Measurements from ENCODE around the gene L3MBTL4.

The L3MBTL4 gene

DNA sequence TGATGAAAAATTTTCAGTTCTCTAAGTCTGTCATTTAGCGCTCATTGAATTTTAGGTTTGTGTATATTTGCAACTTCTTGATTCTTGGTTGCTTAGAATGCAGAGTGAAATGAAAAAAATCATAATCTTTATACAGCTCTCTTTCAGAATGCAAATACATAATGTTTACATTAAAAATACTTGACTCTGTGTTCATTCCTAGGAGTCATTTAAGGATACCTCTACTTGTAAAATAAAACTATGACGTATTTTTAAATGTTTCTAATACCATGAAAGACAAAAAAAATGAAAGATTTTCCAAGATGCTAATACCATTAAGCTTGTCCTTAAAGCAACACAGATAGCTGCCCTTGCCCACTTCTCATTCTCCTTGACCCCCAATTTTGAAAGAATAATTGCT lies 259.0 kb downstream of the L3MBTL4 start:
- Histone ChIP-seq H2BK12ac (ENCODE audit: low read length in 2 of 2) (no peak overlapping the region), H2BK15ac (ENCODE audit: low read depth, poor library complexity, severe bottlenecking) (no peak overlapping the region), H3K27ac (ENCODE audit: low read length, poor library complexity, severe bottlenecking) (no peak overlapping the region), H2AK5ac (ENCODE audit: low read length, severe bottlenecking) (no peak overlapping the region), H4K8ac (ENCODE audit: low read length) (no peak overlapping the region), H3K4me2 (ENCODE audit: low read length, poor library complexity, severe bottlenecking) (no peak overlapping the region), H3K4ac (ENCODE audit: low read depth in 1 of 2, low read length in 2 of 2) (no peak overlapping the region), H2BK120ac (ENCODE audit: low read depth, low read length) (no peak overlapping the region), H3K79me1 (replicated peaks; ENCODE audit: low read length, poor library complexity, severe bottlenecking) (no peaks in the 10 kb centered on the region), H3K9ac (ENCODE audit: low read length) (no peak overlapping the region), H2BK5ac (ENCODE audit: low read depth, low read length, poor library complexity, severe bottlenecking) (no peak overlapping the region), H3K9me3 (ENCODE audit: control insufficient read depth, low read length) (no peaks in the 10 kb centered on the region), H2AFZ (ENCODE audit: low read depth, low read length) (no peak overlapping the region), H4K91ac (ENCODE audit: low read length) (no peak overlapping the region), H3K4me3 (ENCODE audit: insufficient read depth in 1 of 2, low read depth in 1 of 2, low read length in 2 of 2) (no peak overlapping the region), H3K36me3 (ENCODE audit: control insufficient read depth in 1 of 2, insufficient read depth in 2 of 2, low read depth in 1 of 2, low read length in 2 of 2) (no peaks in the 10 kb centered on the region), H3K4me1 (ENCODE audit: control insufficient read depth, insufficient read depth, low read depth, low read length) (no peaks in the 10 kb centered on the region), H3K23ac (ENCODE audit: low read length in 2 of 2) (no peak overlapping the region), H3K18ac (ENCODE audit: low read depth in 1 of 2, low read length in 2 of 2) (no peak overlapping the region), H3K27me3 (ENCODE audit: control insufficient read depth in 1 of 2, insufficient read depth in 1 of 2, low read length in 2 of 2) (no peaks in the 10 kb centered on the region), H3K14ac (ENCODE audit: low read length in 2 of 2) (no peak overlapping the region)
- no peak for DNase-seq
- 83% methylated on average over 1 of the region's 2 CpGs for WGBS

DNA sequence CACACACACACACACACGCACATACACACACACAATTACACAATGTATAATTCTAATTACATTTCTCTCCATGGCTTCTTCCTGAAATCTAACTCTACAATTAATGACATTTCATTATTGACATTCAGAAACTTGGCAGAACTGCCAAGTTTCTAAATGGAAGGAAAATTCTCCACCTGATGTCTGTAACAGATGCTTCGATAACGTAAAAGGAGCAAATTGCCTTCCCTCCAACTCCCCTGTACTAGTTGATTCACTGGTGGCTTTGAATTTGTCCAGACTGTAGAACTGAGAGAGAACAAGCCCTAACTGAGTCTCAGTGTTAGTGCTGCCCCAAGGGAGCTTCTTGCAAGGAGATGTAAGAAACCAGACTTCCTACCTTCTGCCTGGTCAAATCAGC lies 264.3 kb downstream of the L3MBTL4 start:
- H3K27me3 ChIP-seq (ENCODE audit: control insufficient read depth in 1 of 2, insufficient read depth in 1 of 2, low read length in 2 of 2), result no peaks in the 10 kb centered on the region
- no peak overlapping the region for H3K23ac ChIP-seq (ENCODE audit: low read length in 2 of 2)
- H4K8ac ChIP-seq (ENCODE audit: low read length), result no peak overlapping the region

DNA sequence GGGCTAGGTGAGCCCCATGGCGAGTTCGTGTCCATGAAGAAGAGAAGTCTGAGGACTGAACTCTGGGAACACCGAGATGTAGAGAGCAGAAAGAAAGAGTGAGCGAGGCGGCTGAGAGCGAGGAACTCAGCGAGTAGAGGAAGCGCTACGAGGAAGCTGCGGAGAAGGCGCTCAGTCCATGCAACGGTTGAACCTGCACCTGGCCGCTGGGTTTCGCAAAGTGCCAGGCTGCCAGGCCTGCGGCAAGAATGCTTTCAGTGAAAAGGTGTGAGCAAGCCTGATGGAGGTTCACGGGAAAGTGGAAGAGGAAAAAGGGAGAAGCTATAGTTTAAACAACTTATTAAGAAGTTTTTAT lies 268.4 kb downstream of the L3MBTL4 start:
- Histone ChIP-seq H2AFZ (ENCODE audit: low read depth, low read length) (no peak overlapping the region), H2BK15ac (ENCODE audit: low read depth, poor library complexity, severe bottlenecking) (no peak overlapping the region)
- 90% methylated on average over 15 of the region's 16 CpGs for WGBS

More for the DNA sequence above, 264.3 kb downstream of the L3MBTL4 start:
- Histone ChIP-seq H2AK5ac (ENCODE audit: low read length, severe bottlenecking) (no peak overlapping the region), H3K27ac (ENCODE audit: low read length, poor library complexity, severe bottlenecking) (no peak overlapping the region), H4K91ac (ENCODE audit: low read length) (no peak overlapping the region), H3K14ac (ENCODE audit: low read length in 2 of 2) (no peak overlapping the region), H3K9ac (ENCODE audit: low read length) (no peak overlapping the region), H2BK120ac (ENCODE audit: low read depth, low read length) (no peak overlapping the region), H3K36me3 (ENCODE audit: control insufficient read depth in 1 of 2, insufficient read depth in 2 of 2, low read depth in 1 of 2, low read length in 2 of 2) (no peaks in the 10 kb centered on the region), H3K79me1 (replicated peaks; ENCODE audit: low read length, poor library complexity, severe bottlenecking) (no peaks in the 10 kb centered on the region), H2BK5ac (ENCODE audit: low read depth, low read length, poor library complexity, severe bottlenecking) (no peak overlapping the region), H3K18ac (ENCODE audit: low read depth in 1 of 2, low read length in 2 of 2) (no peak overlapping the region), H3K4ac (ENCODE audit: low read depth in 1 of 2, low read length in 2 of 2) (no peak overlapping the region), H2BK12ac (ENCODE audit: low read length in 2 of 2) (no peak overlapping the region), H2AFZ (ENCODE audit: low read depth, low read length) (no peak overlapping the region), H3K4me1 (ENCODE audit: control insufficient read depth, insufficient read depth, low read depth, low read length) (no peaks in the 10 kb centered on the region), H3K4me3 (ENCODE audit: insufficient read depth in 1 of 2, low read depth in 1 of 2, low read length in 2 of 2) (no peak overlapping the region), H3K4me2 (ENCODE audit: low read length, poor library complexity, severe bottlenecking) (no peak overlapping the region), H2BK15ac (ENCODE audit: low read depth, poor library complexity, severe bottlenecking) (no peak overlapping the region), H3K9me3 (ENCODE audit: control insufficient read depth, low read length) (no peaks in the 10 kb centered on the region)
- 75% methylated on average over 3 of the region's 3 CpGs for WGBS
- no peak for DNase-seq

DNA sequence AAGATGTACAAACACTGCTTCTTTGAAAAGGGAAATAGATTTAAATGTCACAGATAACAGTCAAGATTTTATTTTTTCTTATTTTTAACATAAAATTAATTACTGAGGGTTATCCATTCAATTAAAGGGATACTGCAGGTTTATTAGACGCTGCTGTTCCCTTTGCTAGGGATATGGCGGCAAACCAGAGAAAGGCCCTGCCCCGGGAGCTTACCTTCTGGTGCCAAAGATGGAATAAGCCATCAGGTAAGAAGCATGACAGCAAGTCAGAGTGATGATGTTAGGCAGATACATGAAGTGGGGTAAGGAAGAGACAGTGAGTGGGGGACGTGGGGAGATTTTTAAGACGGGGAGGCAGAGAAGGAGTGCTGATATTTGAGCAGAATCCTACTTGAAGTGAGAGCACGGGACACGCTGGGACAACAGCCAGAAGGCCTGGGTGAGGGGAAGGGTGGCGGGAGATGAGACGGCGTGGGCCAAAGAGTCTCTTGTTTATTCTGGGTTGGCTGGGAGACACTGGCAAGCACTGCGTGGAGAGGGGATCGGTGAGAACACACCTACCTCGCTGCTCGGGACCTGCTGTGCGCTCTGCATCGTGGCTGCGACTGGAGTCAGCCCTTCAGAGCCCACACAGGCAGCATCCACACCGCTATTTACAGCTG lies 268.9 kb downstream of the L3MBTL4 start:
- no peak overlapping the region for H2AFZ ChIP-seq (ENCODE audit: low read depth, low read length)
- H2BK15ac ChIP-seq (ENCODE audit: low read depth, poor library complexity, severe bottlenecking), result no peak overlapping the region
- no peak for DNase-seq
- H2BK120ac ChIP-seq (ENCODE audit: low read depth, low read length), result no peak overlapping the region
- no peaks in the 10 kb centered on the region for H3K4me1 ChIP-seq (ENCODE audit: control insufficient read depth, insufficient read depth, low read depth, low read length)
- H3K4me2 ChIP-seq (ENCODE audit: low read length, poor library complexity, severe bottlenecking), result no peak overlapping the region
- H3K18ac ChIP-seq (ENCODE audit: low read depth in 1 of 2, low read length in 2 of 2), result no peak overlapping the region
- H3K27ac ChIP-seq (ENCODE audit: low read length, poor library complexity, severe bottlenecking), result no peak overlapping the region
- H3K79me1 ChIP-seq (replicated peaks; ENCODE audit: low read length, poor library complexity, severe bottlenecking), result no peaks in the 10 kb centered on the region
- H3K27me3 ChIP-seq (ENCODE audit: control insufficient read depth in 1 of 2, insufficient read depth in 1 of 2, low read length in 2 of 2), result no peaks in the 10 kb centered on the region
- no peak overlapping the region for H3K9ac ChIP-seq (ENCODE audit: low read length)
- no peak overlapping the region for H2AK5ac ChIP-seq (ENCODE audit: low read length, severe bottlenecking)
- H2BK12ac ChIP-seq (ENCODE audit: low read length in 2 of 2), result no peak overlapping the region
- H4K8ac ChIP-seq (ENCODE audit: low read length), result no peak overlapping the region
- no peak overlapping the region for H3K4me3 ChIP-seq (ENCODE audit: insufficient read depth in 1 of 2, low read depth in 1 of 2, low read length in 2 of 2)
- no peak overlapping the region for H3K14ac ChIP-seq (ENCODE audit: low read length in 2 of 2)
- no peak overlapping the region for H3K23ac ChIP-seq (ENCODE audit: low read length in 2 of 2)
- 80% methylated on average over 18 of the region's 18 CpGs for WGBS
- H4K91ac ChIP-seq (ENCODE audit: low read length), result no peak overlapping the region
- no peaks in the 10 kb centered on the region for H3K36me3 ChIP-seq (ENCODE audit: control insufficient read depth in 1 of 2, insufficient read depth in 2 of 2, low read depth in 1 of 2, low read length in 2 of 2)
- H3K4ac ChIP-seq (ENCODE audit: low read depth in 1 of 2, low read length in 2 of 2), result no peak overlapping the region
- no peak overlapping the region for H2BK5ac ChIP-seq (ENCODE audit: low read depth, low read length, poor library complexity, severe bottlenecking)
- no peaks in the 10 kb centered on the region for H3K9me3 ChIP-seq (ENCODE audit: control insufficient read depth, low read length)

More for the DNA sequence above, 268.4 kb downstream of the L3MBTL4 start:
- no peak overlapping the region for H3K27ac ChIP-seq (ENCODE audit: low read length, poor library complexity, severe bottlenecking)
- no peak overlapping the region for H3K9ac ChIP-seq (ENCODE audit: low read length)
- H3K14ac ChIP-seq (ENCODE audit: low read length in 2 of 2), result no peak overlapping the region
- no peak overlapping the region for H3K4me3 ChIP-seq (ENCODE audit: insufficient read depth in 1 of 2, low read depth in 1 of 2, low read length in 2 of 2)
- H3K9me3 ChIP-seq (ENCODE audit: control insufficient read depth, low read length), result no peaks in the 10 kb centered on the region
- H2BK5ac ChIP-seq (ENCODE audit: low read depth, low read length, poor library complexity, severe bottlenecking), result no peak overlapping the region
- no peak overlapping the region for H4K8ac ChIP-seq (ENCODE audit: low read length)
- no peaks in the 10 kb centered on the region for H3K27me3 ChIP-seq (ENCODE audit: control insufficient read depth in 1 of 2, insufficient read depth in 1 of 2, low read length in 2 of 2)
- no peak overlapping the region for H4K91ac ChIP-seq (ENCODE audit: low read length)
- H3K4me2 ChIP-seq (ENCODE audit: low read length, poor library complexity, severe bottlenecking), result no peak overlapping the region
- H3K79me1 ChIP-seq (replicated peaks; ENCODE audit: low read length, poor library complexity, severe bottlenecking), result no peaks in the 10 kb centered on the region
- H3K4me1 ChIP-seq (ENCODE audit: control insufficient read depth, insufficient read depth, low read depth, low read length), result no peaks in the 10 kb centered on the region
- H2AK5ac ChIP-seq (ENCODE audit: low read length, severe bottlenecking), result no peak overlapping the region
- no peak overlapping the region for H2BK12ac ChIP-seq (ENCODE audit: low read length in 2 of 2)
- DNase-seq, result no peak
- no peak overlapping the region for H3K23ac ChIP-seq (ENCODE audit: low read length in 2 of 2)
- H2BK120ac ChIP-seq (ENCODE audit: low read depth, low read length), result no peak overlapping the region
- H3K4ac ChIP-seq (ENCODE audit: low read depth in 1 of 2, low read length in 2 of 2), result no peak overlapping the region
- H3K18ac ChIP-seq (ENCODE audit: low read depth in 1 of 2, low read length in 2 of 2), result no peak overlapping the region
- no peaks in the 10 kb centered on the region for H3K36me3 ChIP-seq (ENCODE audit: control insufficient read depth in 1 of 2, insufficient read depth in 2 of 2, low read depth in 1 of 2, low read length in 2 of 2)
